HEK293 (cell line): ENCODE data around the gene POC5.

Experiments
- CTCF ChIA-PET: fragments of 350-600 bp; formaldehyde crosslinking; extraction: SDS; loops from one replicate; lab custom pipeline; 2021; ENCODE audit warnings: antibody characterized with exemption; lab: Yijun Ruan, JAX
- POLR2A ChIA-PET: fragments of 300-600 bp; formaldehyde crosslinking; extraction: SDS; loops from one replicate; lab custom pipeline; 2020; ENCODE audit warnings: antibody characterized with exemption, inconsistent platforms; lab: Yijun Ruan, JAX
- H3K27ac ChIP-seq: fragments of 200-500 bp; sonication (Bioruptor generic); 2 replicates; pipeline ENCODE4 v1.5.1; 2014; ENCODE audit warnings: low read depth, low read length, control low read depth, inconsistent platforms; ENCODE audit errors: extremely low read depth
- H3K36me3 ChIP-seq, 2 experiments: fragments of 200-500 bp in 1 of 2; sonication (Bioruptor generic) in 1 of 2; 1 replicate in 1 of 2; 2 replicates in 1 of 2; pipeline ENCODE4 v1.5.1; 2014 to 2017; ENCODE audit warnings: inconsistent platforms in 2 of 2, low read length in 2 of 2; ENCODE audit not compliant: control insufficient read depth in 2 of 2, insufficient read depth in 1 of 2
- H3K4me1 ChIP-seq: fragments of 200-500 bp; sonication (Bioruptor generic); 2 replicates; pipeline ENCODE4 v1.5.1; 2014; ENCODE audit warnings: mild to moderate bottlenecking, low read length, inconsistent platforms; ENCODE audit not compliant: control insufficient read depth, insufficient read depth
- H3K4me3 ChIP-seq: 2 replicates; pipeline ENCODE4 v1.5.1; 2011; ENCODE audit warnings: low read depth, mild to moderate bottlenecking, control low read depth, low read length, moderate library complexity
- H3K9me3 ChIP-seq: fragments of 200-500 bp; sonication (Bioruptor generic); 2 replicates; pipeline ENCODE4 v1.5.1; 2014; ENCODE audit warnings: low read depth, low read length, inconsistent platforms; ENCODE audit not compliant: control insufficient read depth, insufficient read depth
- HOXA7 ChIP-seq: sonication (generic); formaldehyde crosslinking; IDR thresholded peaks from 2 replicates; pipeline ENCODE4 v1.8.1; 2022; ENCODE audit warnings: missing genetic modification reagents, borderline replicate concordance
- KLF8 ChIP-seq: fragments of 450-650 bp; formaldehyde crosslinking; IDR thresholded peaks from 2 replicates; pipeline ENCODE4 v1.5.1; 2016; ENCODE audit warnings: missing biosample characterization, missing genetic modification characterization
- SCRT2 ChIP-seq: fragments of 450-650 bp; formaldehyde crosslinking; IDR thresholded peaks from 2 replicates; pipeline ENCODE4 v1.5.1; 2016; ENCODE audit warnings: missing biosample characterization, missing genetic modification characterization
- YY2 ChIP-seq: fragments of 450-650 bp; formaldehyde crosslinking; IDR thresholded peaks from 2 replicates; pipeline ENCODE4 v1.5.1; 2016; ENCODE audit warnings: missing biosample characterization, missing genetic modification characterization
- ZBTB20 ChIP-seq: fragments of 450-650 bp; formaldehyde crosslinking; IDR thresholded peaks from 2 replicates; pipeline ENCODE4 v1.5.1; 2016; ENCODE audit warnings: missing biosample characterization, missing genetic modification characterization
- ZNF10 ChIP-seq: fragments of 450-650 bp; formaldehyde crosslinking; IDR thresholded peaks from 2 replicates; pipeline ENCODE4 v1.5.1; 2017; ENCODE audit warnings: missing biosample characterization, missing genetic modification characterization
- ZNF114 ChIP-seq: fragments of 450-650 bp; formaldehyde crosslinking; IDR thresholded peaks from 2 replicates; pipeline ENCODE4 v1.5.0; 2017; ENCODE audit warnings: missing biosample characterization, missing genetic modification characterization
- ZNF274 ChIP-seq, 2 experiments: fragments of 200-500 bp in 1 of 2; fragments of 450-650 bp in 1 of 2; sonication (Bioruptor generic) in 1 of 2; formaldehyde crosslinking in 1 of 2; IDR thresholded peaks; 2 replicates each; pipeline versions ENCODE4 v1.5.1 to v1.6.1; 2014 to 2016; ENCODE audit warnings: borderline replicate concordance in 1 of 2, inconsistent platforms in 1 of 2, low read length in 1 of 2, missing biosample characterization in 1 of 2, missing genetic modification characterization in 1 of 2
- ZNF37A ChIP-seq: fragments of 450-650 bp; IDR thresholded peaks from 2 replicates; pipeline ENCODE4 v1.5.1; 2018; ENCODE audit warnings: missing biosample characterization, missing genetic modification characterization
- ZNF391 ChIP-seq: fragments of 450-650 bp; formaldehyde crosslinking; IDR thresholded peaks from 2 replicates; pipeline ENCODE4 v1.5.1; 2016; ENCODE audit warnings: low read depth, missing biosample characterization, missing genetic modification characterization, borderline replicate concordance
- ZNF558 ChIP-seq: fragments of 450-650 bp; formaldehyde crosslinking; IDR thresholded peaks from 2 replicates; pipeline ENCODE4 v1.5.1; 2016; ENCODE audit warnings: missing biosample characterization, missing genetic modification characterization
- ZNF571 ChIP-seq: fragments of 450-650 bp; formaldehyde crosslinking; IDR thresholded peaks from 2 replicates; pipeline ENCODE4 v1.5.0; 2017; ENCODE audit warnings: missing biosample characterization, missing genetic modification characterization
- ZNF585B ChIP-seq: fragments of 450-650 bp; formaldehyde crosslinking; IDR thresholded peaks from 2 replicates; pipeline ENCODE4 v1.5.1; 2016; ENCODE audit warnings: missing biosample characterization, missing genetic modification characterization
- ZNF600 ChIP-seq: fragments of 450-650 bp; formaldehyde crosslinking; IDR thresholded peaks from 2 replicates; pipeline ENCODE4 v1.5.1; 2016; ENCODE audit warnings: missing biosample characterization, missing genetic modification characterization
- ZNF677 ChIP-seq: fragments of 450-650 bp; IDR thresholded peaks from 2 replicates; pipeline ENCODE4 v1.5.0; 2018; ENCODE audit warnings: missing biosample characterization, mild to moderate bottlenecking, missing genetic modification characterization, moderate library complexity
- ZNF76 ChIP-seq: fragments of 450-650 bp; formaldehyde crosslinking; IDR thresholded peaks from 2 replicates; pipeline ENCODE4; 2016; ENCODE audit warnings: low read depth, missing biosample characterization, missing genetic modification characterization, borderline replicate concordance
- TF ChIP-seq, protein P1 (sequence below): fragments of 450-650 bp; formaldehyde crosslinking; IDR thresholded peaks from 2 replicates; pipeline ENCODE4 v1.5.1; 2017; ENCODE audit warnings: missing biosample characterization, missing genetic modification characterization
- TF ChIP-seq, protein P2 (sequence below): fragments of 450-650 bp; formaldehyde crosslinking; IDR thresholded peaks from 2 replicates; pipeline ENCODE4 v1.5.1; 2016; ENCODE audit warnings: missing biosample characterization, missing genetic modification characterization
- TF ChIP-seq, protein P3 (sequence below): fragments of 450-650 bp; formaldehyde crosslinking; IDR thresholded peaks from 2 replicates; pipeline ENCODE4 v1.5.1; 2016; ENCODE audit warnings: missing biosample characterization, missing genetic modification characterization

POC5 gene

DNA sequence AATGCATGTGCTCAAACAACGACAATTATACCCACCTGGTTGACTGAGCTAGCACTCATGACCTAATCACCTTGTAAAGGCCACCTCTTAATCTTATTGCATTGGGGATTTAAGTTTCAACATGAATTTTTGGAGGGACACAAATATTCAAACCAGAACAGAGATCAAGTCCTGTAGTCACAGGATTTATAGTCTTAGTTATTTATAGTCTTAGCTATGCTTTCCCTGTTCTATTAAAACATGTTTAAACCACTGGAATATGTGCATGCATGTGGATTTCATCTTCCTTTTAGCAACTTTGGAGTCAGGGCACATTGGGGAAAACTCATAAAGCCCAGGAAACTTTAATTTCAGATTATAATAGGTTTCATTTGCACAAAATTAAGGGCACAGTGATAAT, 79.3 kb downstream of the POC5 start:
- Histone ChIP-seq H3K9me3 (no peaks in the 10 kb centered on the region), H3K4me3 (no peak overlapping the region), H3K4me1 (no peaks in the 10 kb centered on the region), H3K36me3 (no peaks in the 10 kb centered on the region), H3K27ac (no peak overlapping the region)
- TF ChIP-seq ZNF274 (IDR thresholded peaks at IDR 0.05; ENCODE audit: low read length) = no peak
- TF ChIP-seq ZNF274 (tag by site-specific recombination; IDR thresholded peaks at IDR 0.05; ENCODE audit: borderline replicate concordance) = no peak
- no peak for TF ChIP-seq ZNF600 (tag by site-specific recombination)
- no peak for TF ChIP-seq ZNF37A (tag by site-specific recombination)
- no peak for TF ChIP-seq ZNF585B (tag by site-specific recombination)
- TF ChIP-seq ZNF391 = no peak
- no peak for TF ChIP-seq ZNF114
- TF ChIP-seq ZBTB20 (tag by site-specific recombination) = no peak
- TF ChIP-seq, protein P1, sequence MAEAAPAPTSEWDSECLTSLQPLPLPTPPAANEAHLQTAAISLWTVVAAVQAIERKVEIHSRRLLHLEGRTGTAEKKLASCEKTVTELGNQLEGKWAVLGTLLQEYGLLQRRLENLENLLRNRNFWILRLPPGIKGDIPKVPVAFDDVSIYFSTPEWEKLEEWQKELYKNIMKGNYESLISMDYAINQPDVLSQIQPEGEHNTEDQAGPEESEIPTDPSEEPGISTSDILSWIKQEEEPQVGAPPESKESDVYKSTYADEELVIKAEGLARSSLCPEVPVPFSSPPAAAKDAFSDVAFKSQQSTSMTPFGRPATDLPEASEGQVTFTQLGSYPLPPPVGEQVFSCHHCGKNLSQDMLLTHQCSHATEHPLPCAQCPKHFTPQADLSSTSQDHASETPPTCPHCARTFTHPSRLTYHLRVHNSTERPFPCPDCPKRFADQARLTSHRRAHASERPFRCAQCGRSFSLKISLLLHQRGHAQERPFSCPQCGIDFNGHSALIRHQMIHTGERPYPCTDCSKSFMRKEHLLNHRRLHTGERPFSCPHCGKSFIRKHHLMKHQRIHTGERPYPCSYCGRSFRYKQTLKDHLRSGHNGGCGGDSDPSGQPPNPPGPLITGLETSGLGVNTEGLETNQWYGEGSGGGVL (tag by site-specific recombination) = no peak
- no peak for TF ChIP-seq ZNF571 (tag by site-specific recombination)
- TF ChIP-seq YY2 (tag by site-specific recombination) = no peak
- ChIA-PET POLR2A (no interaction called here), CTCF (interaction anchor here (0.6 to 1.1 kb wide), 2 partner anchors 18 to 98 kb away, joined by 3 read pairs; no protein-coding TSS in a partner anchor)

DNA sequence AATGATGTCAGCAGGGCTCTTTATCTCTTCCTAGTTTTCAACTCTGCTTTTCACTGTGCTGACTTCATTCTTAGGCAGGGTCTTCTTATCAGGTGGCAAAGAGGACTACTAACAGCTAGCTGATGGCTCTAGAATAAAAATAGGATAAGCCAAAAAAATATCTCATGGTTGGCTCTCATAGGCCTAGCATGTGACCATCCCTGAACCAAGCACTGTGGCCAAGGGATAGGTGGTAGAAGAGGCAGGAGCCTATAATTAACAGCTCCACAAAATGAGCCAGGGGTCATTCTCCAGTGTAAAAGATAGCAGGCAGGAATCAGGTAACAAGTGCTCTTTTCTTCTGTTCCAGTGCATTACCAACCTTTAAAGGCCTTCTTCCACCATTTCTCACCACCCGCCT, 84.9 kb downstream of the POC5 start:
- H3K9me3 ChIP-seq = no peaks in the 10 kb centered on the region
- no peaks in the 10 kb centered on the region for H3K4me1 ChIP-seq
- CTCF ChIA-PET = no interaction called here
- H3K36me3 ChIP-seq = no peaks in the 10 kb centered on the region
- POLR2A ChIA-PET = no interaction called here
- no peak overlapping the region for H3K4me3 ChIP-seq
- TF ChIP-seq ZNF10 (tag by site-specific recombination) = no peak
- TF ChIP-seq, all 188 proteins: peak for 0
- no peak overlapping the region for H3K27ac ChIP-seq

DNA sequence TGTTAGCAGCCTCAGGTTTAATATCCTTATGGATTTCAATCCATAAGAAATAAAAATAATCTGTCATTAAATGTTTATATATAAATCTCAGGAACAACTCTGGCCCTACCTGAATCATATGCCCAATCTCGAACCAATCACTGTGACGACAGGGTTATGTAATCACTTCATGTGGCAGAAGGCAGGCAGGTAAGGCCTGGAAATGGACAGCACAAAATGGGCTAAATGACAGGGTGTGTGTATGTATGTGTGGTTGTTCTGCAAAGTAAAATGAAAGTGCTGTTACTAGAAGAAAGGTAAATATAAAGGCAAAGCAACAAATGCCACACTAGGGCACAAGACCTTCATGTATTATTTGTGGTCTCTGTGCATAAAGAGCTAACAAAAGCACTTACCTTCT, 86.4 kb downstream of the POC5 start:
- Histone ChIP-seq H3K4me1 (no peaks in the 10 kb centered on the region), H3K27ac (no peak overlapping the region), H3K4me3 (no peak overlapping the region), H3K36me3 (no peaks in the 10 kb centered on the region), H3K9me3 (no peaks in the 10 kb centered on the region)
- TF ChIP-seq HOXA7 = no peak
- TF ChIP-seq, protein P2, sequence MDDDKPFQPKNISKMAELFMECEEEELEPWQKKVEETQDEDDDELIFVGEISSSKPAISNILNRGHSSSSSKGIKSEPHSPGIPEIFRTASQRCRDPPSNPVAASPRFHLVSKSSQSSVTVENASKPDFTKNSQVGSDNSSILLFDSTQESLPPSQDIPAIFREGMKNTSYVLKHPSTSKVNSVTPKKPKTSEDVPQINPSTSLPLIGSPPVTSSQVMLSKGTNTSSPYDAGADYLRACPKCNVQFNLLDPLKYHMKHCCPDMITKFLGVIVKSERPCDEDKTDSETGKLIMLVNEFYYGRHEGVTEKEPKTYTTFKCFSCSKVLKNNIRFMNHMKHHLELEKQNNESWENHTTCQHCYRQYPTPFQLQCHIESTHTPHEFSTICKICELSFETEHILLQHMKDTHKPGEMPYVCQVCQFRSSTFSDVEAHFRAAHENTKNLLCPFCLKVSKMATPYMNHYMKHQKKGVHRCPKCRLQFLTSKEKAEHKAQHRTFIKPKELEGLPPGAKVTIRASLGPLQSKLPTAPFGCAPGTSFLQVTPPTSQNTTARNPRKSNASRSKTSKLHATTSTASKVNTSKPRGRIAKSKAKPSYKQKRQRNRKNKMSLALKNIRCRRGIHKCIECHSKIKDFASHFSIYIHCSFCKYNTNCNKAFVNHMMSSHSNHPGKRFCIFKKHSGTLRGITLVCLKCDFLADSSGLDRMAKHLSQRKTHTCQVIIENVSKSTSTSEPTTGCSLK (tag by site-specific recombination) = no peak
- no peak for TF ChIP-seq KLF8 (tag by site-specific recombination)
- TF ChIP-seq ZNF76 = no peak
- TF ChIP-seq, protein P3, sequence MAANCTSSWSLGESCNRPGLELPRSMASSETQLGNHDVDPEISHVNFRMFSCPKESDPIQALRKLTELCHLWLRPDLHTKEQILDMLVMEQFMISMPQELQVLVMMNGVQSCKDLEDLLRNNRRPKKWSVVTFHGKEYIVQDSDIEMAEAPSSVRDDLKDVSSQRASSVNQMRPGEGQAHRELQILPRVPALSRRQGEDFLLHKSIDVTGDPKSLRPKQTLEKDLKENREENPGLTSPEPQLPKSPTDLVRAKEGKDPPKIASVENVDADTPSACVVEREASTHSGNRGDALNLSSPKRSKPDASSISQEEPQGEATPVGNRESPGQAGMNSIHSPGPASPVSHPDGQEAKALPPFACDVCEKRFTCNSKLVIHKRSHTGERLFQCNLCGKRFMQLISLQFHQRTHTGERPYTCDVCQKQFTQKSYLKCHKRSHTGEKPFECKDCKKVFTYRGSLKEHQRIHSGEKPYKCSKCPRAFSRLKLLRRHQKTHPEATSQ (tag by site-specific recombination) = no peak
- TF ChIP-seq ZNF558 (tag by site-specific recombination) = no peak
- TF ChIP-seq ZNF677 (tag by site-specific recombination) = no peak
- no peak for TF ChIP-seq SCRT2 (tag by site-specific recombination)
- POLR2A ChIA-PET = no interaction called here
- CTCF ChIA-PET = interaction anchor here (1.2 kb wide), 1 partner anchor 49 kb away, joined by 4 read pairs; no protein-coding TSS in a partner anchor
